NCI-H1436 treated with DMSO at 0.1 percent for 48 hours (cell line): Measurements from ENCODE around the gene CBLL2.
A peak's percentile ranks its signal among the peaks of the same experiment; 100 is the strongest.
"Not testable (repeated sequence)": the region's sequence is repeated elsewhere in the genome, so short reads cannot be mapped to it uniquely, and the experiment has no call there.

Experiments used
- DNase-seq: peaks from one replicate; lab custom pipeline; 2025; lab: John Stamatoyannopoulos, UW

CBLL2 gene, protein sequence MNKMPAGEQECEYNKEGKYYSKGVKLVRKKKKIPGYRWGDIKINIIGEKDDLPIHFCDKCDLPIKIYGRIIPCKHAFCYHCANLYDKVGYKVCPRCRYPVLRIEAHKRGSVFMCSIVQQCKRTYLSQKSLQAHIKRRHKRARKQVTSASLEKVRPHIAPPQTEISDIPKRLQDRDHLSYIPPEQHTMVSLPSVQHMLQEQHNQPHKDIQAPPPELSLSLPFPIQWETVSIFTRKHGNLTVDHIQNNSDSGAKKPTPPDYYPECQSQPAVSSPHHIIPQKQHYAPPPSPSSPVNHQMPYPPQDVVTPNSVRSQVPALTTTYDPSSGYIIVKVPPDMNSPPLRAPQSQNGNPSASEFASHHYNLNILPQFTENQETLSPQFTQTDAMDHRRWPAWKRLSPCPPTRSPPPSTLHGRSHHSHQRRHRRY

DNA sequence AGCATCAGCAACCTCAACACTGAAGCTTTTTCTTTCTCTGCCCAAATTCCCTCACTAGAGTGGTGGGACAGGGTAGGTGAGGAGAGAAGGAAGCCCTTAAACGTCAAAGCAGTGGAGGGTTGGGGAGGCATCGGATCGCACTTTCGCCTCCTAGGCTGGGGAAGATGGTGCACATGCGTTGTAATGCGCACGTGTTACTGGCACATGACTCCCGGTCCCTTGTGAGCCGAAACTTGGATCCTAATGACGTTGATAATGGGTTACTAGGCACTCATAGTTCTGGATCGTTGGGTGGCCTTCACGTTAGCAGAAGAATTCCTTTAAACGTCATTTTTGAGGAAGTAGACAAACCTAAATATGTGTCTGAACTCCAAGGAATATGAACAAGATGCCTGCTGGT is at the start of gene CBLL2:
Gene CBLL2 (plus strand): TSS at position 301 of the 400 bp plus-strand sequence. CDS start 79 bp downstream, at position 380.
- no peak for DNase-seq

DNA sequence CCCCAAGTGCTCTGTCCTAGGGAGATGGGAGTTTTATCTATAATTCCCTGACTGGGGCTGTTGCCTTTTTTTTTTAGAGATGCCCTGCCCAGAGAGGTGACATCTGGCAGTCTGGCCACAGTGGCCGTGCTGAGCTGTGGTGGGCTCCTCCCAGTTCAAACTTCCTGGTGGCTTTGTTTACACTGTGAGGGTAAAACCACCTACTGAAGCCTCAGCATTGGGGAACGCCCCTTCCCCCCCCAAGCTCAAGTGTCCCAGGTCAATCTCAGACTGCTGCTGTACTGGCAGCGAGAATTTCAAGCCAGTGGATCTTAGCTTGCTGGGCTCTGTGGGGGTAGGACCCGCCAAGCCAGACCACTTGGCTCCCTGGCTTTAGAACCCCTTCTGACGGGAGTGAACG is 38.3 kb upstream of the CBLL2 start:
- no peak for DNase-seq

DNA sequence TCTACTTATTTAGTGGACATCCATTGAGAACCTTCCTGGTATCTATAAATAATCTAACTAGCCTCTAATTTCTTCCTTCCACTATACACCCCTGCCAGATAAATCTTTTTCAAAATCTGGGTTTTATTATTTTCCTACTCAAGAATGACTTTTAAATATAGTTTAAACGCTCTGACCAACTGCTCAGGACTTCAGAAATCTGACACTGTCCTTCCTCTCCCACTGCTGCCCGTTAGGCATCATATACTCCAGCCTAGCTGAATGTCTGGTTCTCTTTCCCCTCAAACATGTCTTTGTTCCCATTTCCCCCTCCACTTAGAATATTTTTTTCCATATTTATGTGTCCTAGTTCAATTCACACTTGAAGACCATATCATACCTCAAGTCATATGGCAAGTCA is 35.2 kb upstream of the CBLL2 start:
- DNase-seq: no peak

DNA sequence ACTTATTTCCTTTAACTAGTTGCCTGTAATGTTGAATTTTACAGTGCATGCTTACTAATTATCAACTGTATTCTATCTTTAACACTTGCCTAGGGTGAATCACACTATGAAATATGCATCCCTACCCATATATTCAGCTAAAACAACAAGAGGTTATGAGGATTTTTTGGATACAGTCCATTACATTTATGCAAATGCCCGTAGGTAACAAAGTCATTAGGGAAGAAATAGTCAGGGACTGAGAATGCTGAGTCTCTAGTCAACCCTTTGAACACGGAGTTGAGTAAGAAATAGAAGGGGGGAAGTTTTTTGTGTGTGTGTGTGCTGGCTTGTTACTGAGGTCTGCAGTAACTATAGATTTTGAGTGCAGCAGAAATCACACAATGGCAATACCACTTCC is 26.1 kb upstream of the CBLL2 start:
- no peak for DNase-seq

DNA sequence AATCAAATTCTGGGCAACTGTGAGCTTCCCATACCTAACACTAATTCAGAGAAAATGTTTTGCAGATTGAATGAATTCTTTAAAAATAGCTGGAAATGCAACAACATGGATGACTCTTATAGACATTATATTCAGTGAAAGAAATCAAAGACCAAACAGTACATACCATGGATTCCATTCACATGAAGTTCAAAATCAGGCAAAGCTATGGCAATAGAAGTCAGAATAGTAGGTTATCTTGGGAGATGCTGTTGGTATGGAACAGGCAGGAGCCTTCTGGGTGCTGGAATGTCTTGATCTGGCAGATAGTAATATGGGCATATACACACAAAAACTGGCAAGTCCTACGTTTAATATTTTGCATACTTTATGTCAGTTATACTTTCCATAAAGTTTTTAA is 25.5 kb upstream of the CBLL2 start:
- no peak for DNase-seq

DNA sequence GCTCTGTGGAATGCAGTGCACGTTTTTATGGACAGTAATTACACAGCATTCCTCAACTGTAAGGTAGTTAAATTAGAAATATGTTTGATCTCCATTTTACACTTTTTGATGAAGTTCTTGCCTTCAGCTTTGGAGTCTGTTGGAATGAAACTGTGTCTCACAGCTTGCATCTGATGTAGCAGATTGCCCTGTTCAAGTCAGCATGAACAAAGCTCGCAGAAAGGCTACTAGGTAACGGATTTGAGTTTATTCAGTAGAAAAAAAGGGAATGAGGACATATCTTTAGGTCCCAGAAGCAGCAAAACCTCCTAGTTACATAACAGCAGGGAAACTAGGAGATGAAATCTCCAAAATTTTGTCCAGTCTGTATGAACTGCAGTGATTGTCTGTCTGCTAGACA is 24.3 kb upstream of the CBLL2 start:
- DNase-seq: no peak

DNA sequence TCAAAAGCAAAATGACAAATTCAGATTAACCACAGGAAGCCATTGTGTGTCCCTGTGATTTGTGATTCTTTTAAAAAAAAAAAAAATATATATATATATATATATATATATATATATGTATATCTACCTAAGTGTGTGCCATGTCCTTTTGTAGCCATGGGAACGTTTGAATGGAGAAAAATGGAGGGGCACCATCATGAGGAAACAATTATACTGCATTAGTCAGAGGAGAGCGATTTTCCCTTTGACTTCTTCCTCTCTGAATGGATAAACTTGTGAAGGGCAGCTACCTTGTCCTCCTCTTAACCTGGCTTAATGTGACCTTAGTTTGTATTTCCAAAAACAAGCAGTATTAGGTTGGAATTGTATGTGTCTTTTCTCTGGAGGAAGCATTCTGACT is 23.3 kb upstream of the CBLL2 start:
- DNase-seq: no peak

DNA sequence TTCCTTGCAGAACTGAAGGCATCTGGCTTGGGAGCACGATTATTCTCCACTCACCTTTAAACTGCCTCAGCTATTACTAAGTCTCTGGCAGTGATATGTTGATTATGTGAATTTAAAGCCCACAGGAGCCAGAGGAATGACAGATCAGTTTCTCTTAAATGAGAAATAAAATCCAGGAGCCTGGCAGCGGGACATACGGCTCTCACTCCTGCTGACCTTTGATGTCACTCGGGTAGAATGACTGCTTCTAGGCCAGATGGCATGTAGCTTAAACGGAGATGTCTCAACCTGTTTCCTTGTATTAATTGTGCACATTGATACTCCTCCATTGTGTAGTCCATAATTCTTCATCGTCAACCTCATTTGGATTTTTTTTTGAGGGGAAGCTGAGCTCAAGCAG is 4.0 kb upstream of the CBLL2 start:
- no peak for DNase-seq

DNA sequence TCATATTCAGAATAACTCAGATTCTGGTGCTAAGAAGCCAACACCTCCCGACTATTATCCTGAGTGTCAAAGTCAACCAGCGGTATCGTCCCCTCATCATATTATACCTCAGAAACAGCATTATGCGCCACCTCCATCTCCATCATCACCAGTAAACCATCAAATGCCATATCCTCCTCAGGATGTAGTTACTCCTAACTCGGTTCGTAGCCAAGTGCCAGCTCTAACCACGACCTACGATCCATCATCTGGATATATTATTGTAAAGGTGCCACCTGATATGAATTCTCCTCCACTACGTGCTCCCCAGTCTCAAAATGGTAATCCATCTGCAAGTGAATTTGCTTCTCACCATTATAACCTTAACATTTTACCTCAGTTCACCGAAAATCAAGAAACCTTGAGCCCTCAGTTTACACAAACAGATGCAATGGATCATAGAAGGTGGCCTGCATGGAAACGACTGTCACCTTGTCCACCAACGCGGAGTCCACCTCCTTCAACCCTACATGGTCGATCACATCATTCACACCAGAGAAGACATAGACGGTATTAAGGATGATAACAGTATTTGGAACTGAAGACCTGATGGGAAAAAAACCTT is 1.1 kb downstream of the CBLL2 start:
- DNase-seq: no peak

DNA sequence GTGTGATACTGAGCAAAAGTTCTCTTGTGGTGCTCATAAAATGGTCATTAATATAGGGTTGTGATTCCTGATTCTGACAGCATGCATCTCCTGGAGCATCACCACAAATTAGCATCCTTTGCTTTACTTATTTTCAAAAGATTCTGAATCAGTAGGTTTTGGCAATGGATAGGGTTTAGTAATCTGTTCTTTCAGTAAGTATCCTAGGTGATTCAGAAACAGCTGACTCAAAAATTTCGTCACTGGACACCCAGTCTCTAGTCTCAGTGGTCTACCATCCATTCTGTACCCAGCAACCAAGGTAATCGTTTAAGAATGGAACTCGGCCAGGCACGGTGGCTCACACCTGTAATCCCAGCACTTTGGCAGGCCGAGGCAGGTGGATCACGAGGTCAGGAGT is 4.1 kb downstream of the CBLL2 start:
- no peak for DNase-seq

DNA sequence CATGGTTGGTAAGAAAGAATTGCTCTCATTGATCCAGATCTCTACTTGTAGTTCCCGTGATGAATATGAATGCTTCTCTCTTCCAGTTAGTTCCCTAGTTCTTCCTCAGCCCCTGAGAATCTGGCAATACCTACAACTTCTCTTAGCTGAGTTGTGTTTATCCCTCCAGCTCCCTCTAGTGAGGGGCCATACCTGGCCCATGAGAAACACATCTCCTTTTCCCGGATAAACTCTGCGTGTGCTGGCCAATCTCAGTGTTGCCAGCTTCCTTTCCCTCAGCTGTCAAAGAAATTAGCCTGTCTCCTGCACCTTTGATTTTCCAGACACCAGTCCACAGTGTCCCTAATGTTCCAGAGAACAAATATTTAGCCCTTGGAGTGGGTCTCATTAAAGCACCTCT is 5.7 kb downstream of the CBLL2 start:
- DNase-seq: no peak

DNA sequence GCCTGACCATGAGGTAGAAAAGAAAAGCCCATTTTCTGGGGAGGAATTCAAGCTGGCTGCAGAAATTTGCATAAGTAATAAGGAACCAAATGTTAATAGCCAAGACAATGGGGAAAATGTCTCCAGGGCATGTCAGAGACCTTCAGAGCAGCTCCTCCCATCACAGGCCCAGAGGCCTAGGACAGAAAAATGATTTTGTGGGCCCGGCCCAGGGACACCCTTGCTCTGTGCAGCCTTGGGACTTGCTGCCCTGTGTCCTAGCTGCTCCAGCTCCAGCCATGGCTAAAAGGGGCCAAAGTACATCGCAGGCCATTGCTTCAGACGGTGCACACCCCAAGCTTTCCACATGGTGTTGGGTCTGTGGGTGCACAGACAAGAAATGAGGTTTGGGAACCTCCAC is 16.5 kb downstream of the CBLL2 start:
- not testable (repeated sequence) for DNase-seq

DNA sequence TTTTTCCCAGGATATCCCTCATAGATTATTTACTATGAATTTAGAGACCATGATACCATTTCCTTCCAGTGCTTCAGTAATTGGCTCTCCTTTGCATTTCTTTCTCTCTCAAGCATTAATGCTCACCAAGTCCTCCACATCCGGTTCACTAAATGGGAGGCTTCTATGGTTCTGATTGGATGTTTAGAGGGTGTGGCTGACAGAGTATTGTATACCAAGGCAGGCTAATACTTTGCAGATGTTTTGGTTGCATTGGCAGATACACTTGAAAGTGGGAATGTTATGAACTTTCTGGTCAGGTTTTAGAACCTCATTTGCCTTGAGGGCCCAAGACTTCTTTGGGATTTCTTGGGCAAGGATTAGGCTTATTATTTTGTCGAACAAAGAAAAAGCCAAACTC is 24.2 kb downstream of the CBLL2 start:
- no peak for DNase-seq

DNA sequence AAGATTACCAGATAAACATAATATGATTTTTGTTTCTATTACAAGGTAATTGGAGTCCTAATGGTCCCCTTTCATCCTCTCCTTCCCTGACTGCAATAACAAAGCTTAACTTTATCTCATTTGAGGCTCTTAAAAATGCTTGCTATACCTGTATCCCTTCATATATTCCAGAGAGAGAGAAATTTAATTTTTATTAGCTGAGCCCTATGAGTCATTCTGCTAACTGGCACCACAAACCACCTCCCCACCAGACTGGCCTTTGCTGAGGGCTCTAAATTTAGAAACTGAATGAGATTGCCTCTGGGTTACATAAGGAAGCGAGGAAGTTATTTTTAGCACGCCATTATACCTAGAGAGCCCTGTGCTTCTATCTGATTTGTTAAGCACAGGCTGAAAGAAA is 27.4 kb downstream of the CBLL2 start:
- DNase-seq: peak; percentile 69

DNA sequence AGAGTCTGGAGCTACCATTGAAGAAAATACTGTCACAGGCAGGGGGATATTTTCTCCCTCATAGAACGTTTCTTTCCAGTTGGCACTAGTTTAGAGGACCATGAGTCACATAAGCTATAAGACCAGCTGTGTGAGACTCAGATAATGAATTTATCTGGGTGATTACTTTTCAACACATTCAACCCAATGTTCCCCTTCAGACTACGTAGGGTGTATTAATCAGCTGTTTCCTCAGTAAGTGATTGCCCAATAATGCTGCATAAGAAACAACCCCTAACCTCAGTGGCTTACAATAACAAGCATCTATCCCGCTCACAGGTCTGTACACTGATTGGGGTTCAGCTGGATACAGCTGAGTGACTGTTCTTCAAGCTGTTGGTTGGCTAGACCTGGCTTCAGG is 38.1 kb downstream of the CBLL2 start:
- DNase-seq: no peak

DNA sequence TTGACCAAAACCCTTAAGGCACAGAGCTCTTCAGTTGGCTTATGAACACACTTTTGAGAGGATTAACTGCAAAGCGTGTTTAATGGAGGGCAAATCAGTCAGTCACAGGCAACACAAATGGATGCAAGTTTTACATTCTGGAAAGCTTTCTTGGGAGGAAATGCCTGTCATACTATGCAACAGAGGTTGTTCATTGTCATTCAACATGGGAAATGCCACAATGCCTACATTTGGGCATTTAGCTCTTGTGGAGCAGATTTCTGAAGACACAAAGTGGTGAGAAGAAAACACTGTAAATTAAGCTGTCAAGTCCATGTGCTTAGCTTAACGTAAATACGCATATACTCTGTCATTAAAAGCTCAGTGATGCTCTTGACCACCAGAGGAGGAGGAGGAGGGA is 41.1 kb downstream of the CBLL2 start:
- no peak for DNase-seq

DNA sequence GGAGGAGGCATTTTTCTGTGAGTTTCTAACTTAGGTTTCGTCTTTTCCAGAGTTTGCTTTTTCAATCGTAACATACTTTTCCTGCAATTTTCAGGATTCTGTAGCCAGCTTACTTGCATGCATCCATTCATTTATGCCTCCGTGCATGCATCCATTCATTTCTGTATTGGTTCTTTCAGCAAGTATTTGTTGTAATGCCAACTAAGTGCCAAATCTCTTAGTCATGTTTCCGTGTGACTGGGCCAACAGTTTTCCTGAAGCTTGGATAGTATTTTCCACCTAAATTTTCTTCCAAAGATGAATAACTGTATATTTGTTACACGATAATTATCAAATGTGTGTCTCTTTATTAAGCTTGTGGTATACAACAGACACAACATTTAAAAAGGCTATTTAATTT is 41.5 kb downstream of the CBLL2 start:
- DNase-seq: no peak

DNA sequence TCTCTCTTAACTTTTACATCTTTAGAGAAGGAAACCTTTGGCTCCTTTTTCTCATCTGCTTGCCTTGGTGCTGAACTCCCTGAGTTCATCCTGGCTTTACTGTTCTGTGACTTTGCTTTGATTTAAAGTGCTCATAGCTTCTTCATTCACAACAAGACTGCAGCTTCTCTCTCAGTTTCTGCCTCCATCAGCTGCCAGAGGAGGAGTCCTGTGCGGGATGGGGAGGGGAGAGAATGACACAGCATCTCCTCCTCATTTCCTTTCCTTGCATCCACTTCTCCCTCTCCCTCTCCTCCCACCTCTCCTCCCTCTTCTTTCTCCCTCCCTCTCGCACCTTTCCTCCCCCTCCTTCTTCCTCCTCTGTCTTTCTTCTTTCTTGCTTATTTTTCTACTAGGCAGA is 42.0 kb downstream of the CBLL2 start:
- DNase-seq: no peak

DNA sequence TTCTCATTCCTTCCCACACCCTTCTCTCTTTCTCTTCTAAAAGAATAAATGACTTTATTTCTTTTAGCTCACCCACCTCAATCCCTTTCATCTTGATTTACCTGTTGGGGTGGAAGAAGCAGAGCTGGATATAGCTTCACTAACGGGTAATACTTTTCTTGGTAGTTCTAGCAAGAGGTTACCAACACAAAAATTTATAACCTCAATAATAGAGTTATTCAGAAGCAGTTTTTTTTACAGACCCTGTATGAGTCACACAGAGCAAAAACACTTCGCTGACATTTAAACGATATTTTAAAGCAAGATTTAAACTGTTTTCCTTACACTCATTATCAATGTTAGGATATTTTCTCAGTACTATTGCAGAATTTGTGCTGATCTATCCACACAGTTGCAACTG is 42.4 kb downstream of the CBLL2 start:
- no peak for DNase-seq

DNA sequence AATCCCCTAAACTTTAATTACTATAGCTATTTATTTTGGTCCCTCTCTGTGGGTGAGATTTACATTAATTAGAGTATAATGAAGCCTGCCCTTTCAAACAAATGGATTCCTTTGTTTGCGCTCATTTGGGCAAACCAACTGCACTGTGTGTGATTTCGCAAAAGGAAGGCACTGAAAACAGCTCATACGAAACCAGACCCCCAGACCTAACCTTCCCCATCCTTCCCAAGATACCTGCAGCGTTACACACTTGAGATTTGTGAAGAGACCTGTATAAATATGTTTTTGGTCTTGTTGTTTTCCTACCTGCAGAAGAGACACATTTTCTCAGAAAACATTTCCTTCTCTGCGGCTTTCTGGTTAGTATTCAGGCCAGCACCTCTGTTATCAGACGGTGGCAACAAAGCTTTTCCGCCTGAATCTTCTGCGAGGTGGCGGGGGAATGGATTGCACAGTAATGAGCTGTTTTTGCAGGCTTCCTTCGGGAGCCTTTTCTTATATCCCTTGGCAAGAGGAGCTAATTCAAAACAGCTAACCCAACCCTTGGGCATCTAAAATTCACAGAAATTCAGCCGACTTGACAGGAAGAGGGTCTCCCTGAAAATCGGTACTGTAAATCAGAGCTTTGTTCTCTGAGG is 47.6 kb downstream of the CBLL2 start:
- DNase-seq: no peak

DNA sequence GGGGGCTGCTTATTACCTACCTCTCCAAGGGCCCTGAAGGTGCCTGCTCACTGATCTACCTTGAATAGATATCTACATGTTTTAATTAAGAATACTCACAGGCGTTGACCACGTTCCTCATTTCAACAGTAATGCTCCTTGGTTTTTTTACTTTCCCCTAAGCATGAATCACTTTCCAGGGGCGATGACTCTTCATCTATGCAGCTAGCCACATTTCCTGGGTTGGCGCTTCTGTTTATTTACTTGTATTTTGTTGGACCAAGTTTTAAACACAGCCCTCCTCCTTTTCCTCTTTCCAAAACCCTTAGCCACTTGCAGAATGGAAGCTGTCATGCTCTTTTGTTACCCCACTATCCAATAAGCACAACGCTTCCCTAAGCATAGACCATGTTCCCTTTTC is 50.8 kb downstream of the CBLL2 start:
- no peak for DNase-seq
